GM18873 (cell line): ENCODE results near the gene TTLL4.
"Not testable (repeated sequence)": the region's sequence is repeated elsewhere in the genome, so short reads cannot be mapped to it uniquely, and the experiment has no call there.

Source experiments
- ATAC-seq: cut with Tn5 transposase; IDR thresholded peaks from one replicate; pipeline ENCODE4 v1.9.1; 2021; ENCODE audit warnings: mild to moderate bottlenecking, moderate library complexity, moderate number of reproducible peaks; ENCODE audit not compliant: unreplicated experiment, low FRiP score

The TTLL4 gene

DNA sequence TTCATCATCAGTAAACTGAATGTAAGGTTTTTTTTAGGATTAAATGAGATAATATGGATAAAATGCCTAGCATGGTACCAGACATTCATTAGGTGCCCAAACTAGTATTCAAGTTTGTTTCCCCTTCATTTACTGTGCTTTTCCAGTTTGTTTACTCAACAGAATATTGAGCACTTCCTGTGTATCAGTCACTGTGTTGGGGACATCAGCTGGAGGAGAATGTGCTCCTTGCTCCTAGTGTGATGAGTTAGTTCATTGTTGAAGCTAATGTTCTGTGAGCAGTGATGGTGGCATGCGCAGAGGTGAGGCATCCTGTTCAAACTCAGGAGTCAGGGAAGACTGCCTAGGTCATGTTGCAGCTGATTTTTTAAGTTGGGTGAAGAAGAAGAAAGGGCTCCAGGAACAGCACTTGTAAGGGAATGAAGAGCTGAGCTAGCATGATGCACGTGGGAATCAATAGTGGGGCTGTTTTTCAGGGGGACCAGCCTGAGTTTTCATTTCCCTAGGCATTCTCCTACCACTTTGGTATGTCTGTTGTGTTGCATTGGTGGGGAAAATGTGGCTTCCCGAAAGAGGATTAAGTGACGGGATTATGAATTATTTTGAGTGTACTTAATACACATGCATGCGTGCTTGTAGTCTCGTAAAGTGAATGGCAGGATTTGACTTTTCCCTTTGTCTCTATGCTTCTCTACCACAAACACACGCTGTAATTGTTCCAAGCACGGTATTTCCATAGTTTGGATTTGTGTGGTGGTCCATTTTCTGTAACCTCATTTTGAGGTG lies 23.7 kb downstream of the TTLL4 start:
- ATAC-seq: no peak

DNA sequence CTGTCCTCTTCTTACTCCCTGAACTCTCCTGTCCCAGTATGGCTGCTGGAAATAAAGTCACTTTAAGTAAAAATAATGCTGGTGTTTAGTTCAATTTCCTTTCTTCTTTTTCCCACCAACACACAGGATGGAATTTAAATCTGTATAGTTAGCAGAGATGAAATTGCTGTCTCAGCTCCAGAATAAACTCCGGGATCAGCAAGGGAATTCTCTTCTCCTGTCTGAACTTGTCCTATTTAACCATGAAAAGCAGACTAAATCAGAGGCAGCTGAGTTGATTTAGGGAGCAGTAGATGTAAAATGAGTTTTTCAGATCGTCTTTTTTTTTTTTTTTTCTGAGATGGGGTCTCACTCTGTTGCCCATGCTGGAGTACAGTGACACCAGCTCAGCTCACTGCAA lies 25.9 kb downstream of the TTLL4 start:
- no peak for ATAC-seq

- no peak for ATAC-seq
Measured at GRCh38 chr2:218743068-218743467, 32.4 kb downstream of the TTLL4 start.

DNA sequence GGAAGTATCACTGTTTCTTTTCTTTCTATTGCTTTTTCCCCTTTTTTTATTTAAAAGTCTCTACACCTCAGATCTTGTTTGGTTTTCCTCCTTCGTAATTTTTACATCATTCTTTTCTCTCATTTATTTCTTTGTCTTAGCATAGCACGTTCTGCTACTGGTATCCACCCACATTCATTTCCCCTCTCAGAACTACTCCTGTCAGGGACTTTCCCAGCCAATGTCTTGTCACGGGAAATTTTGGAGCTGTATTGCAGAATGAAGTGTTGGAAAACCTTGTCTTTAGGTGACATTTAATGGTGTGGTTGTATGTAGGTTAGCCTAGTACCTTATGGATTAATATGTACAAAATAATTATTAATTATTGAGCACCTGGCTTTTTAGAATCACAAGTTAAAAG lies 34.0 kb downstream of the TTLL4 start:
- ATAC-seq: no peak

DNA sequence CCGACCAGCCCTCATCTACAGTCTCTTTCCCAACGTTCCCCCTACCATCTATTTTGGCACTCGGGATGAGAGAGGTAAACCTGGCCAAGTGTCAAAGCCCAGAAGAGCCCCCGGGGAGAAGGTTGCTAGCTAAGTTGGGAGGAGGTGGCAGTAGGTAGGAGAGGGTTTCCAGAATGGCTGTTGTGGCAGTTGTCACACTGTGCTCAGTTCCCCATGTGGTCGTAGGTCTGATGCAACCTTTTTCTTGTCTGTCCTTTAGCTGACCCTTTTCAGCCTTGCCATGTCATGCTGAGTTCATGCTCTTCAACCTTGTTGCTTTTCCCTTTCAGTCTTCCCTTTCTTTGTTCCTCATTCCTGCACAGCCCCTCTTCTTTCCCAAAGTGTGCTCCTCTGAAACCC lies 34.5 kb downstream of the TTLL4 start:
- ATAC-seq: no peak

GRCh38 chr2:218745559-218746469 lies 35.2 kb downstream of the TTLL4 start:
- ATAC-seq: no peak

DNA sequence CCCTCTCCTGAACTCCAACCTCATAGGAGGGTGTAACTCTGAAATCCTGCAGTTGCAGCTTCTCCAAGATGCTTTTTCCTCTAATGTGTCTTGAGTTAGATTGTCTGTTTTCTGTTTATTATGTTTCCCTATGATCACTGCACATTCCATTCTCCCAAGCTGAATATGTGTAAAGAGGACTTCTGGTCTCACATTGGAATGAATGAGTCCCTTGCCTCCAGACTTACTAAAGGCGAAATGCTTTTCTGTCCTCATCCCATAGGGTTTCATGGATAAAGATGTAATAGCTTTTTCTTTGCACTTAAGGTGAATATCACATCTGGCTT lies 35.8 kb downstream of the TTLL4 start:
- no peak for ATAC-seq

GRCh38 chr2:218746960-218747359 lies 36.3 kb downstream of the TTLL4 start:
- ATAC-seq: no peak

DNA sequence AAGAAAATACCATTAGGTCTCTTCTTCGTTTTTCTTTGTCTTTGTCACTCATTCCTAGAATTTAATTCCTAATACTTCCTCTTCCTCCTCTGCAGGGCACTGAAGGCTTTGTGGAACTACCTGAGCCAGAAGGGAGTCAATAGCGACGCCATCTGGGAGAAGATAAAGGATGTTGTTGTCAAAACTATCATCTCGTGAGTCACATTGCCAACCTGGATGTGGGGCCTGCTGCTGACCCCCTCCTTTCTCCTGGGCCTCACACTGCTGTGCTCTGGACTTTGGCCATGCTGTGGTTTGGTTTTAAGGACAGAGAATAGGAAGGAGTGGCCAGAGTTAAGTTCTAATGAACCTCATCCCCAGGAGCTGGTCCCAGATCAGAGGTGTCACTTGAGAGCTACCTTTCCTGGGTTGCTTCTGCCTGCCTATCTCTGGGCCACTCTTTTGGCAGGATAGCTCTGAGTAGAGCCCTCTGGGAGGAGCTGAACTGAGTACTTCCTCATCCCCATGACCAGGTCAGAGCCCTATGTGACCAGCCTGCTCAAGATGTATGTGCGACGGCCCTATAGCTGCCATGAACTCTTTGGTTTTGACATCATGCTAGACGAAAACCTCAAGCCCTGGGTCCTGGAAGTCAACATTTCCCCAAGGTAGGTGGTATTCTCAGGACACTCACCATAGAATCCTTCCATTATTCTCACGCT lies 38.3 kb downstream of the TTLL4 start:
- no peak for ATAC-seq

DNA sequence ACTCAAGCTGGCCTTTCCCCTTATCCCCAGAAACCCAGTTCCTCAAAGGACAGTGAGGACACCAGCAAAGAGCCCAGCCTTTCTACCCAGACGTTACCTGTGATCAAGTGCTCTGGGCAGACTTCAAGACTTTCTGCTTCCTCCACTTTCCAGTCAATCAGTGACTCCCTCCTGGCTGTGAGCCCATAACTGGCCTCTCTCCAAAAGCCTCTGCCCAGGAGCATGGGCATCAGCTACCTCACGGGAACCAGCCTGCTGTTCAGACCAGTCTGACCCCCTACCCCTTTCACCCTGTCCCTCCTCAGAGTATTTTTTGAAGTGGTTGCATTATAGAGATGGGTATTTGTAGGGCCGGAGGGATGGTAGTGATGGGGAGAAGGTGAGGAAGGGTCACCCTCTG lies 43.6 kb downstream of the TTLL4 start:
- no peak for ATAC-seq

DNA sequence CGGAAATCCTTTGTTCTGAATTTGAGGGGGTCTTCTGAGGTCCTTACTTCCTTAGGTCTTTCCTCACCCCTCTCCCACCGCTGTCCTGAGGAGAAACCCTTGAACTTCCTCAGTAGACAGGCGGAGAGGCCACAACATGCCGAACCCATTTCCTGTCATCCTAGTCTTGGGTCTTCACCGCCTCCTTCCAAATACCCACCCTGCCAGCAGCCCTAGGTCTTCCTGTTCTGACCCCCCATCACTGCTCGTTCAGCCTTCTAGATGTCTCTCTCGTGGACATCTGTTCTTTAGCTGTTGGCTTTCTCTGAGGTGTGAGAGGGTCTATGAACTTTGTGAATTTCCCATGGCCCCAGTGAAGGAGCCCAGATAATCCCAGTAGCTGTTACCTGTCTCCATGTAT lies 44.1 kb downstream of the TTLL4 start:
- no peak for ATAC-seq

DNA sequence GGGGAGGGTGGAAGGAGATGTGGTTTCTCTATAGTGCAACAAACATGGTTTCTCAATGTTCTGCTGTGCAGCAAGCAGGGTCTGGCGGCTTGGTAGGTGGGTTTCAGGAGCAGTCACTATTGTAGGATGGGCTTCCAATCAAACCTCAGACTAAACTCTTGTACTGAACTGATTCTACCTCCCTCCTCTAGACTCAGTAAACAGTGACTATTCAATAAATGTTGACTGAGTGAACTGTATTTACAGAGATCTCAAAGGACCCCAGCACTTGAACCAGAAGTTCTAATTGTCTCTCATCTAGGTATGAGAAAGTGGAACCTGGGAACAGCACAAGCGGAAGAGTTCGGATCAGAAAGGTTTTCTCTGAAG lies 44.5 kb downstream of the TTLL4 start:
- ATAC-seq: no peak

DNA sequence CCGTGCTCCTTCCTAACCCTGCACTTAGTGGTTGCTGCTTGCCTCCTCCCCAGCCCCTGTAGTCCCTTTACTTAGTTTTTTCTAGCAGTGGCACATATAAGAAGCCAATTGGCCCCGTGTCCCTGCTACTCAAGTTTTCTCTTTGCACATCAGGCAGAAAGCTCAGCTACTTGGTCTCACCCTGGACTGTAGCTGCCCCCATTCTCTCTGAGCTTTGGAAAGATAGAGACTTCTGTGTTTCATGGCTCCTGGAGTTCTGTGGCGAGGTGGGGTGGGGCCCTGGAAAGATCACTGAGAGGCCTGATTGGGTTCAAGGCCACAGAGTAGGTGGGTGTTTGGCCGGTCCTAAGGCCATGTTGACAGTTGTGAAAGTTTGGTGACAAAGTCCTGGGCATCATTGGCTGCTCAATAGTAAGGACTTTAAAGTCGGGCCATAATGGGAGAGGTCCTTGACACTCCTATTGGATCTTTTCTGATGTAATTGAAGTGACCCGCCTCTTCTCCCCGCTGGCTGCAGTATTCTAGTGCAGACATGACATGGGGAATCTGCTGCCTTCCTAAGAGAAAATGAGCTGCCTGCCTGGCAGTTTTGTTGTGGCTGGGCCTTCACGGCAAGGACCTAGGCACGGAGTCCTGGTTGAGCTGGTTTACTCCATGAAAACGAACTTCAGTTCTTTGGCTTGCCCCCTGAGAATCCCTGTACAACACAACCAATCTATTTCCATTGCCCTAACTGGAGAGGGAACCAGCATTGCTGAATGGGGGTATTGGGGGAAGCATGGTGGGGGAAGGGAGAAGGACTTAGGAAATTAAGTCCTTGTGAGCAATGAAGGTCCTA lies 45.2 kb downstream of the TTLL4 start:
- no peak for ATAC-seq

GRCh38 chr2:218756599-218757377 lies 46.2 kb downstream of the TTLL4 start:
- ATAC-seq: no peak

DNA sequence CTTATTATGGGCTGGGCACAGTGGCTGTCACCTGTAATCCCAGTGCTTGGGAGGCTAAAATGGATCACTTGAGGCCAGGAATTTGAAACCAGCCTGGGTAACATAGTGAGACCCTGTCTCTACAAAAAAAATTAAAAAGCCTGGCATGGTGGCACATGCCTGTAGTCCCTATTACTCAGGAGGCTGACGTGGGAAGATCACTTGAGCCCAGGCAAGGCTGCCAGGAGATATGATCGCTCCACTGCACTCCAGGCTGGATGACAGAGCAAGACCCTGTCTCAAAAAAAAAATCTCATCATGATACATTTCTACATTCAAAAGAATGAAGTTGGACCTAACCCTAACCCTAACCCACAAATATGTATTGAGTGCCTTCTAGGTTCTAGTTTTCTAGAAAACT lies 51.2 kb downstream of the TTLL4 start:
- ATAC-seq: no peak

DNA sequence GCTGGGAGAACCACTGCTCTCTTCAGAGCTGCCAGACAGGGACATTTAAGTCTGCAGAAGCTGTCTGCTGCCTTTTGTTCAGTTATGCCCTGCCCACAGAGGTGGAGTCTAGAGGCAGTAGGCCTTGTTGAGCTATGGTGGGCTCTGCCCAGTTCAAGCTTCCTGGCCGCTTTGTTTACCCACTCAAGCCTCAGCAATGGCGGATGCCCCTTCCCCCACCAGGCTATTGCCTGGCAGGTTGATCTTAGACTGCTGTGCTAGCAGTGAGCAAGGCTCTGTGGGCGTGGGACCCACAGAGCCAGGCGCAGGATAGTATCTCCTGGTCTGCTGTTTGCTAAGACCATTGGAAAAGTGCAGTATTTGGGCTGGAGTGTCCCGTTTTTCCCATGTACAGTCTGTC lies 62.1 kb downstream of the TTLL4 start:
- ATAC-seq: not testable (repeated sequence)

DNA sequence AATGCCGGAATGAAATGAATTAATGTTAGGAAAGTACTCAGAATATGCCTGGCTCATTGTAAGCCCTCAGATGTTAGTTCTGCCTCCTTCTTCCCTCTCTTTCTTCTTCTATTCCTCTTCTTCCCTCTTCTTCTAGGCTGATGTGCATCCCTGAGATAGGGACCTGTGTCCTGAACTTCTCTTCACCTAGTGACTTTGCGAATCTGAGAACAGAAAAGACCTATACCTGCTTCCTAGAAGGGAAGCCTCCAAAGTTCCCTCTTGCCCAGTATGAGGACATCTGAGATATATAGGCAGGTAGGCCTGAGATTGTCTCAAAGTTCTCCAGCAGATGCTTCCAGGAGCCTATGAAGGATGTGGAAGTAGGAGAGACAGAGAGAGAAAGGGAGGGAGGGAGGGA lies 63.2 kb downstream of the TTLL4 start:
- no peak for ATAC-seq

DNA sequence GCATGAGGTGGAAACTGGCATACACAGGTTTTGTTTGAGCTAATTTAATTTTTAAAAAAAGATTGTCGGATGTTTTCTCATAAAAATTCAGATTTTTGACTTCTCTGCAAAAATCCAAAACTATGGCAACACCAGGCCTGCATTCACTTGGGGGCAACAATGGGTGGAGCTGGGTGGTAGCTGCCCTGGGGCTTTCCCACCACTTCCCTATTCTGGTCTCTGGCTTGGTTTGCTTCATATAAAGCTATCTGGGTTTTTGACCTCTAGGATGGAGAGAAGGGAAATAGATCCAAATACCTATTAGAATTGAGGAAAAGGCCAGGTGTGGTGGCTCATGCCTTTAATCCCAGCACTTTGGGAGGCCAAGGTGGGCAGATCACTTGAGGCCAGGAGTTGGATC lies 65.9 kb downstream of the TTLL4 start:
- ATAC-seq: no peak

- ATAC-seq: no peak
Measured at GRCh38 chr2:218777276-218777990, 66.8 kb downstream of the TTLL4 start.
